Erythroblast (primary cell): ENCODE measurements around the gene TMEM204.
A peak's percentile ranks its signal among the peaks of the same experiment; 100 is the strongest.

Experiments used
- DNase-seq, 2 experiments: peaks; one replicate each; lab custom pipeline; 2025; lab: John Stamatoyannopoulos, UW
- GATA1 ChIP-seq: IDR thresholded peaks from 2 replicates; pipeline ENCODE4 v1.6.1; 2011; ENCODE audit warnings: low read depth, mild to moderate bottlenecking, control low read depth, low read length, moderate library complexity
- POLR2A ChIP-seq: IDR thresholded peaks from 2 replicates; pipeline ENCODE4 v1.6.1; 2011; ENCODE audit warnings: mild to moderate bottlenecking, low read length

Gene TMEM204

DNA sequence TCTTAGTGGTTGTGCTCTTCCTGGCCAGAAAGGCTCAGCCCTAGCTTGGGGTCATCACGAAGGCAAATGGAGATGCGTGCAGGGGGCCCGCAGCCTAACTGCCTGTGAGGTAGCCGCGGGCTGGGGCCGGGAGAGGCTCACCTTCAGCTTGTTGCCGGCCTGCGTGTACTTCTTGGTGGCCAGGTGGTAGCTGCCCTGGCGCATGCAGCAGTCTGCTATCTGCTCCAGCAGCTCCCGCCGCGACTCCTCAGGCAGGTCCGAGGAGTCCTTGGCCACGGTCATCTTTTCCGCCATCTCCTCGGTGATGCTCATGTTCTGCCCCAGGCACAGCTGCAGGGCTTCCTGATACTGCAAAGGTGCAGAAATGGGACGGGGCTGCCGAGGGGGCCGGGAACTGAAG is 13.0 kb upstream of the TMEM204 start:
- no peak for DNase-seq
- TF ChIP-seq POLR2A, result no peak
- no peak for TF ChIP-seq GATA1

DNA sequence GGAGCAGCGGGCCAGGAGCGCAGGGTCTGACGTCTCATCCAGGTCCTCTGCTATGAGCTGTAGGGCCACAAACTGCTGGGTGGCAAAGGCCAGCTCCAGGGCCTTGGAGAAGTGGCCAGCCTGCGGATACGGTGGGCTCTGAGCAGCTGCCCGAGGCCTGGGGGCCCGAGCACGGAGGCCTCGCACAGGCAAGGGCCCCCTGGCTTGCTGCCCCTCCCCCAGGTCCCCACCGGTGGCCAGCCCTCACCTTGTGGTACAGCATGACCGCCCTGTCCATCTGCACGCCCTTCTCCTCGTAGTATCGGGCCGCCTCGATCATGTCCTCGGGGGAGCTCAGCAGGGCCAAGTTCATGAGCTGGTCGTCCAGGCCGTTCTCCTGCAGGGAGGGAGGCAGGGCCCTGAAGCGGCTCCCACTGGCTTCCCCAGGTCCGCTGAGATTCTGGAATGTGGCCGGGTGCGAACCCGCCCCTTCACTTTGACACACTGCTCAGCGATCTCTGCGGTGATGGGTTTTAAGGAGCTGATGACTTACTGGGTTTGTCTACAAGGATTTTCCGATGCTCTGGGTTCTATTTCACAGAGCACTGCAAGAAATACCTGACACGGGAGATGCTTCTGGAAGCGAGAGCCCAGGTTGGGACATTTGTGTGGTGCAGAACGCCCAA is 9.8 kb upstream of the TMEM204 start:
- no peak for DNase-seq
- TF ChIP-seq GATA1 (no peak), POLR2A (no peak)

DNA sequence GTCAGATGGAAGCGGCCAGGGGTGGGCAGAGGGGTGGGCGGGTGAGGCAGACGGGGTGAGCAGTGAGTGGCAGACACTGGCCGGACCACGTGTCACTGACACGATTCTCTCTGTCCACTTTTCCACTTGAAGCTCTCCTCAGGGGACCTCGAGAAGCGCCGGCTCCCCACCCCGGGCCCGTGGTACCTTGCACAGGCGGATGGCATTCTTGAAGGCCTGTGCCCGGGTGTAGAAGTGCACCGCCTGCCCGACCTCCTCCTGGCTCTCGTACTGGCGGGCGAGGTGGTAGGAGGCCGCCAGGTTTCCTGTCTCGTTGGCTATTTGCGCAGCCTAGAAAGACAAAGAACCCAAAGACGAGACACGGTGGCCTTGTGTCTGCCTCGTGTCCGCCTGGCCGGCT is 9.1 kb upstream of the TMEM204 start:
- TF ChIP-seq GATA1 (no peak), POLR2A (no peak)
- DNase-seq, result no peak

DNA sequence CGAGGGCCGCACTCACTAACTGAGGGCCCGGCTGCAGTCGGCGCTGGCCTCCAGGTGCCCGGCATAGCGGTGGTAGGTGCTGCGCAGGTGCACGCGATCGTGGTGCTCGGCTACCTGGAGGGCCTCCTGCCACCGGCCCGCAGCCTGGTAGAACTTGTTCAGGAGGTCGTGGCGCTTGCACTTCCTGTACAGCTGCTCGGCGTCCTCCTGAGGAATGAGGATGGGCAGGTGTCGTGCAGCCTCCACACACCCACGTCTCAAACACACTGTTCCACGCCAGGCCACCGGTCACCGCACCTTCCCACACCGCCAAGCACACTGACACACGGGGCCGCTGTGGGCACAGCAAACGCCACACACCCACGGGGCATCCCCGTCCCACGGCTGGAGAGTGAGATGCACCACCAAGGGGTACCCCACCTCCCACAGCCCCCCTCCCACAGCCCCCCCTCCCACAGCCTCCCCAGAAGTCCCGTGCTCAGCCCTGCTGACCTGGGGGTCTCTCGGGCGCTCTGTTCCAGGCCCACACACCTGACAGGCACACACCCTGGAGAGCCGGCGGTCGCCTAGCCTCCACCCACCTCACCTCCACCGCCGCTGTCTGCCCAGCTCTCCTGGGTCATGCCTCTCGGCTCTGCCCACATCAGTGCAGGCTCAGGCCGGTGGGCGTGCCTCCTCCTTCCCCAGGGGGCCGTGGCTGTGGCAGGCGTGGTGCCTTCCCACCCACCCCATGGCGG is 7.4 kb upstream of the TMEM204 start:
- DNase-seq, result no peak

DNA sequence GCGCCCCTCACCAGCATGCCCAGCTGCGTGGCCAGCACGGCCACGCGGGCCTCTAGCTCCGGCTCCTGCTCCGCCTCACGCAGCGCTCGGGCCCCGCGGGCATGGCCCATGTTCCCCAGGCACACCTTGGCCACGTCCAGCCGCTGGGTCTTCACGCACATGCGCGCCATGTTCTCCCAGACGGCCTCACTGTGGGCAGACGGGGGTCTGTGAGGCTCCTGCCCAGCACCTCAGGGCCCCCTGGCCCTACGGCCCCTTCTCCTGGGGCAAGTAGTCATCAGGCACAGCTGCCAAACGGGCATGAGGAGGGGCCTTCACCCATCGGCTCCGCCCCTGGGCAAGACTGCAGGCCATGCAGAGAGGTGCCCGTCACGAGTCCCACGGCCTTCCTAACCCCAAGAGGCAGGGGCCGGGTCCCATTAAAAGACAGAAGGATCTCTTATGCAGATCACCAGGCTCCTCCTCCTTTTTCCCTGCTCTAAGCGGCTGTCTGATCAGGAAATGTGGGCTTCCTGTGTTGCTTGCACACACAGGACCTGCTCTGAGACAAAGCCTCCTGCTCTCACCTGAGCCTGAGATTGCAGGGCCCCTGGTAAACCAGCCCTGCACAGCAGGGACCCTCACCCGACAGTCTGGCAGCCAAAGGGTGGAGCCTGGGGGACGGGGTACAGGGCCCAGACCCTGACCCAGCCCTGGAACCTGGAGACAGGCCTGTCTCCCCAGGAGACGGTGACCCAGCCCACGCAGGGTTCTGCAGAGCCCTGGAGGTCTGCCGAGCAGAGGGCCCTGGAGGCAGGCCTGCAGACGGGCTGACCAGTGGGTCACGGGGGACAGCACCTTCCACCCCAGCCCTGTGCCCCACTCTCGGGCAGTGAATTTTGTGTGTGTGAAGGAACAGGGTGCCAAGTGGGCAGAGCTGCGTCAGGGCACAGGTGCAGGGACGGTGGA is 6.6 kb upstream of the TMEM204 start:
- DNase-seq, result no peak
- no peak for TF ChIP-seq GATA1
- TF ChIP-seq POLR2A, result no peak

More for the DNA sequence above, 7.4 kb upstream of the TMEM204 start:
- no peak for TF ChIP-seq POLR2A
- no peak for TF ChIP-seq GATA1

DNA sequence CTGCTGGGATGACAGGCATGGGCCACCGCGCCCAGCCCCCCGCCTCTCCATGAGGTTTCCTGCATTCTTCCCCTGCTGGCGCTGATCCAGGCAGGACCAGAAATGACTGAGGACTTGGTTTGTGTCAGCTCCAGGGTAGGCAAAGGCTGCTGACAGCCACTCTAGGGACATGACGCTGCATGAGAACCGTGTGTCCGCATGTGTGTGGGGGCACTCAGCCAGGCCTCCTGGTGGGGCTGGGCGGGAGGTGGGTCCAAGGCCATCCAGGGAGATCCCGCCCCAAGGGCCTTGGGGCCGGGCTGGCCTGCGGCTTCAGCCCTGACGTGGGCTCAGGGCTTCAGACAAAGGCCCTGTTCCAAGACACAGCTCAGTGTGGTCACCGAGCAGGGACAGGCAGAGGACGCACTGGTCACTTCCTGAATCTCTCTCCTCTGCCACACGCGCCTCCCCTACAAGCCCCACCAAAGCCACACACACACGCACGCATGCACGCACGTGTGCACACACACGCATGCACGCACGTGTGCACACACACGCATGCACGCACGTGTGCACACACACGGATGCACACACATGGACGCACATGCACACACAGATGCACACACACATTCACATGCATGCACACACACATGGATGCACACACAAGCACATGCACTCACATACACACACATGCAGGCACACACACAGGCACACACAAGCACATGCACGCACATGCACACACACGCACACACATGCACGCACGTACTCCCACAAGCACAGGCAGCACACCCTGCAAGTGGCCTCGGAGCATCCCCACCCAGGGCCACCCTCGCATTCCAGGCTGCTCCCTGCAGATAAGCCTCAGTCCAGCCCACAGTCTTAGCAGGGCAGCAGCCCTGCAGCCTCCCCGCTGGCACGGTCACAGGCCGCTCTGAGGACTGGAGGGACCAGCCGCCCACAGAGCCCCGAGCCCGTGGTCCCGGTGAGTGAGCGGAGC is 5.3 kb upstream of the TMEM204 start:
- DNase-seq, result peak; percentile 53 to 74
- TF ChIP-seq POLR2A, result no peak
- no peak for TF ChIP-seq GATA1

DNA sequence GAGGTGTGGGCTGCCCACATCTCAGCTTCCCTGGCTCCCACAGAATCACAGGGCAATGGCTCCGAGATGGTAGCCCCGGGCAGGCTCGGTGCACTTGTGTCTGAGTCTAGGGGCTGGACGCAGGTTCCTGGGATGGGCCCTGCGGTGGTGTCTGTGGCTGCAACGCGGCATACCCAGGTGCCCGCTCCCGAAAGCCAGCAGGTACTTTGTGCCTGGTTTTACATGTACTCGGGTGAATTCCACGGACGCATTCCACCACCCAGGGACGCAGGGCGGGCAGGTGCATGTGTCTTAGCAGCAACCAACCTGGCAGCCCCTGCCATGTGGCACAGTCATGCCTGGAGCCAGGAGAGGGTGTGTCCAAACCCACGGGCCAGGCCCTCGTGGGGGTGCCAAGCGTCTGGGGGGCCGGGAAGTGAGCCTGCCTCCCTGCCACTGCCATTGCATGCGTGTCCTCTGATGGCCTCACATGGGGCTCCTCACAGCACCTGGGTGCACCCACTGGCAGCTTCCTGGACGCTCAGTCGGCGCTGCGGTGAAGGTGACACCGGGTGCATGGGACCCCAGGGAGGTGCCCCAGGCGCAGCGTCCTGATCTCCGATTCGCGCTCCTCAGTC is 4.4 kb upstream of the TMEM204 start:
- TF ChIP-seq GATA1, result no peak
- no peak for TF ChIP-seq POLR2A
- no peak for DNase-seq

- TF ChIP-seq POLR2A (no peak), GATA1 (no peak)
- no peak for DNase-seq
Measured at GRCh38 chr16:1530349-1530882, 3.0 kb upstream of the TMEM204 start.

GRCh38 chr16:1530883-1531637 is 2.4 kb upstream of the TMEM204 start:
- no peak for TF ChIP-seq GATA1
- no peak for TF ChIP-seq POLR2A
- no peak for DNase-seq

DNA sequence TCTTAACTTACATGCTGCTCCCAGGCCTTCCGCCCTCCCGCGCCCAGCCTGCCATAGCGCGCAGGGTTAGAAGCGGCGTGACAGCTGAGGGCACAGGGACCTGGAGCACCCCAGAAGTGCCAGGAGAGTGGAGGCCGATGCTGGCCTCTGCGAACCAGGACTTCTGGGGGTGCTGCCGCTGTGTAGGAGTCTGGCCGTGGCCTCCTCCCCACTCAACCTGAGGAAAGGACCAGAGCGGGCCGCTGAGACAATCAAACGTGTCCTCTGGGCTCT is 1.9 kb upstream of the TMEM204 start:
- TF ChIP-seq GATA1, result no peak
- no peak for TF ChIP-seq POLR2A
- no peak for DNase-seq

- no peak for DNase-seq
- TF ChIP-seq POLR2A, result no peak
- no peak for TF ChIP-seq GATA1
Measured at GRCh38 chr16:1532081-1532760, 1.2 kb upstream of the TMEM204 start.
